GM19455 (cell line): ENCODE measurements around the gene PTPRM.

Source experiments
- ATAC-seq: cut with Tn5 transposase; IDR thresholded peaks from one replicate; pipeline ENCODE4 v1.9.1; 2021; ENCODE audit not compliant: unreplicated experiment

The PTPRM gene

DNA sequence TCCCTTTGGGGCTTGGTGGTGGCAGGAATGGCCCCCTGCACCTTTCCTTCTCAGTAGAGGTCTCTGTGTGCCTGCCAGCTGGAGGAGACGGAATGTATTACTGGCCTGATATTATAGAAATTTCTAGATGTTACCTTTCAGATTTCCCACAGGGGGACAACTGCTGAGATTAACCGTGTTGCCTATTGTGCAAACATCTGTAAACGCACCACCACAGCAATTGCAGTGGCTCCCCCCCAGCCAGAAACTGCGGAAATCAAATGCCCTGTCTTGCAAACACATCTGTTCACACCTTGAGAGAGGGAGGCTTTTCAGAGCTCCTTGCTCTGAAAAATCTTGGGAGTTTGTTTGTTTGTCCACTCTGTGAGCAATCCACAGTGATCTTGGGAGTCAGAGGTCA is 772.1 kb downstream of the PTPRM start:
- no peak for ATAC-seq

DNA sequence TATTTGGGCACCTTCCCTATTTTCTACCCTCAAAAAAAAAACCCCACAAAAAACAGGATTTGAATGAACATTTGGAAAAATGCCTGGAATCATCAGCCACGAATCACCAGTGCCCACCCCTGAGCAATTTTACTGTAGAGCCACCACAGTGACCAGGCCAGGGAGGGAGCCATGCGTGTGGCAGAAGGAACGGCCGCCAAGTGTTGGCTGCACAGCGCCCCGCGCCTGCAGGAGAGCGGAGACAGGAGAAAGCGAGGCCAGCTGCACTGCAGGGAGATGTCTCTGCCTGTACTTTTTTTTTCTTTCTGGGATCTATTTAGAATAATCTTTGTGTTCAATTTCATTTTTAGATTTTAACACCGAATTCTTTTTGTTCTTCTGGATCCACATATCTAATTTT is 772.8 kb downstream of the PTPRM start:
- ATAC-seq, result no peak

DNA sequence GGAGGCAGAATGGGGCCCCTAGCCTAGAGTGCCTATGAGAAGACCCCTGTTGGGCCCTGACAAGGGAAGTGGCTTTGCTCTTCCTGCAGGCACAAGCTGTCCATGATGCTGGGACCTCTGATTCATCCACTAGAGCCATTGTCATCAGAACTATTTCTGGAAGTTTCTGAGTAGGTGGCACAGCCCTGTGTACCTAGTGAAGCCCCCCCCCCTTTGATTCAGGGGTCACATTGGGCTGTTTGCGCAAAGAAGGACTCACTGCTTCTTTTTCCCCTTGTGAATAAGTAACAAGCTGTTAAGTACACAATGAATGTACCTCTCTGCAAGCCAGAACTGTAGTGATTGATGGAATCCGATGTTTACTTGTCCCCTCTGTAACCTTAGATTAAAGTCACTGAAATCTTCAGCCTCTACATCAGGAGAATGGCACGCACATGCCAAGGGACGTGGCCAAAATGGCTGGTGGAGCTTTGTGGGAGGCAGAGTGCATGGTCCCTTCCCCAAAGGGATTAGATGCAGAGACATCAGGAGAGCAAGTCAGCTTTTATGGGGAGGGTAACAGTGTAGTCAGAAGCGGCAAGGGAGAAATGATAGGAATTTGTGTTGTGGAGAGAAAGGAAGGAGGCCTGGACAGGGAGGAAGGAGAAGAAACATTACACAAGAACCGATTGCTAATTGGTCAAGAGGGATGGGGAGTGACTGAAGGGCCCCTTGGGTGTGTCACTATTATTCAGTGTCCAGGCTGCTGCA is 774.5 kb downstream of the PTPRM start:
- no peak for ATAC-seq

- no peak for ATAC-seq
Measured at GRCh38 chr18:8348051-8348720, 781.1 kb downstream of the PTPRM start.

DNA sequence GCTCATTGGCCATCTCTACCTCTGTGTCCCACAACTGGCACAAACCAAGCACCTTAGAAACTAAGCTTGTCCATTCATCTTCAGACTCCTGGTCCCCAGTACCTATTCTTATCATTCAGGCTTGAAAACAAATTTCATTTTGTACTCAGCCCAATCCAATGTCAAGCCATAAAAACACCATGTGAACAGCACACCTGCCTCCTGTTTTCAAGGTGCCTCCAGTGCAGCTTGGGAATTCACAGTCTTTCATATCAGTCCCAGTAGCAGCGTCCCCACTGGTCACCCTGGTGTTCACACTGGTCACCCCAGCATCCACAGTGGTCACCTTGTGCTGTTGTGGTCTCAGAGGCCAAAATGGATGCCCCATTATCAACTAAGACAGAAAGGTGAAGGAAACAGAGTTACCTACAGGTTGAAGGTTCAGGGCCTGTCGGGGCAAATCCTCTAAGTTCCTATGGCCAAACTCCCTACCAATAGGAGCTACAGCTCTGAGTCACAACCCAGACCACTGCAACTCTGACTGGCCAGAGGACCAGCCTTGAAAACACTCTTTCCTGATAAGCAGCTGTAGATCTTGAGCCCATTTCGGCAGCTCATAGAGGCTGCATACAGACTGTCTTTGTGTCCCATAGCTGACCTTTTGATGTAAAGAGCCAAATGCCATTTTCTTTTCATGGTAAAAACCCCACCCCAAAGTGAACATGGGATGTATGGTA is 782.6 kb downstream of the PTPRM start:
- no peak for ATAC-seq

DNA sequence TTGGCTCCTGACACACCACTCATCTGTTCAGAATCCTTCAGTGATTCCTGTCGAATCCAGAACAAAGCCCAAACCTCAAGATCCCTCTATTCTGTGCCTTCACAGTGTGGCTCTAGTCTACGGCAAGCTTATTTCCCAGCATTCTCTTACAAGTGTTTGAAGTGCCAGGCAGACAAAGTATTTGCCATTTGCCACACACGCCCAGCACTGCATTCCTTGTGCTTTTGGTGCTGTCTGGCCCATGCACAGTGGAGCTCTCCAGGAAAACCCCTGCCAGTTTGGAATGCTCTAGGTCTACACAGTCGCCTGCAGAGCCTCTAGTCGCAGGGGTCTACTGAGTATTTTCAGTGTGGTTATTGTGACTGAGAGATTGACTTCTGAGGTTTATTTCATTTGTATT is 783.5 kb downstream of the PTPRM start:
- ATAC-seq, result no peak

- no peak for ATAC-seq
Measured at GRCh38 chr18:8351161-8351560, 784.0 kb downstream of the PTPRM start.

- no peak for ATAC-seq
Measured at GRCh38 chr18:8354304-8354703, 787.2 kb downstream of the PTPRM start.

GRCh38 chr18:8356001-8356400 is 788.9 kb downstream of the PTPRM start:
- no peak for ATAC-seq

DNA sequence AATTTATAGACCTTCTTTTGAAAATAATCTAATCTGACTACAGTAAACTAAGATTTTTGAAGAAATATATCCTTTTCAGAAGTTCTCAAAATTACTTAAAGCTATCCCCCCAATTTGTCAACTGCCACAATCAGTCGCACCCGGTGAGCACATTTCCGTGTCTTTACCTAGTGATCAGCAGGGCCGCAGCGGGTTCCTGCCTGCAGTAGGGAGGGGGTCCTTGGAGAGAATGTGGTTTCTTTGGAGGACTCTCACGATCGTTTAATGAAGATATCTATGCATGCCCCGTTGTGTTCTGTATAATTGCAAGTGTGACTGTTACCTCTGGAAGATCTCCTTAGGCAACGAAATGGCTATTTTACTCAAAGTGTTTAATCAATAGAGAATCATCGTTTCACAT is 790.2 kb downstream of the PTPRM start:
- no peak for ATAC-seq

- ATAC-seq, result no peak
Measured at GRCh38 chr18:8358033-8358765, 791.1 kb downstream of the PTPRM start.

- no peak for ATAC-seq
Measured at GRCh38 chr18:8359076-8359475, 792.0 kb downstream of the PTPRM start.

DNA sequence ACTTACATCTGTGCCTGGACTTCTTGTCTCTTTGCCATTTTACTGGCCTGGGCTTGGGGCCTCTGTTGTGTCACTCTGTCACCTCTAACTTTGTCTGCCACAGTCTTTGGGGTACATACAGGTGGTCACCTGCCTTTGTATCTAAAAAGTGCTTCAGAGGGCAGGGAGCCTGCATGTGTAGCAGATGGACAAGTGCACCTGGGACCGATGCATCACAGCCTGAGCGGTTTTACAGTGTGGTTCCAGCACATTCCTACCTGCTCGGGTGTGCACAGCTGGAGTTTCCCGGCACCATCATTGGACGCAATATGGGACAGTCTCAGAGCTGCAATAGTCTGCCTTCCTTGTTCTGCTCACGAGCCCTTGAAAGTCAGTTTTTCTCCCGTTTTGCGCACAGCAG is 792.4 kb downstream of the PTPRM start:
- no peak for ATAC-seq

- ATAC-seq, result no peak
Measured at GRCh38 chr18:8361941-8362471, 794.9 kb downstream of the PTPRM start.

GRCh38 chr18:8362863-8363262 is 795.7 kb downstream of the PTPRM start:
- ATAC-seq, result no peak

- no peak for ATAC-seq
Measured at GRCh38 chr18:8364385-8364784, 797.3 kb downstream of the PTPRM start.

DNA sequence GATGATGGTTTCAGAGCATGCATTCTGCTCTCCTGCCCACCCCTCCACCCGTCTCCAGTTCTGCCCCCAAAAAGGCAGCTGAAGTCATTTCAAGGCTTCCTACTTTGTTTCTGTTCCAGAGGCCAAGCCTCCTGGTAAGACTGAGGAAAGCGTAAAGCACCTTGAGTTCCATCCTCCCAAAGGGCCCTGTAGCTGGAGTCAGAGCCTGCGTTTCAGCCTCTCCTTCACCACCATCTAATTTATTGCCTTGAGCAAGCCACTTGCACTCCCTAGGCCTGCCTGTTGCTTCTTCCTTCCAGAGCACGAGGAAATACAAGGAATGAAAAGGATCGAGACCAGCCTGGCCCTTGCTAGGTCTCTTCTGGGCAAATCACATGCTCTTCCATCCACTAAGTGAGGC is 797.9 kb downstream of the PTPRM start:
- ATAC-seq, result no peak

GRCh38 chr18:8365528-8365927 is 798.4 kb downstream of the PTPRM start:
- no peak for ATAC-seq

GRCh38 chr18:8366070-8366469 is 799.0 kb downstream of the PTPRM start:
- ATAC-seq, result no peak

GRCh38 chr18:8366656-8367055 is 799.5 kb downstream of the PTPRM start:
- no peak for ATAC-seq
